ACC112 (cell line): ENCODE measurements around the gene TCEA2.

ENCODE experiments used
- H2AFZ ChIP-seq: fragments of 200-600 bp; sonication (generic); one replicate; pipeline ENCODE4 v1.6.0; 2017; ENCODE audit warnings: antibody characterized with exemption, low read length; ENCODE audit not compliant: unreplicated experiment
- H3K27ac ChIP-seq: fragments of 200-600 bp; sonication (generic); 2 replicates; pipeline ENCODE4 v1.5.1; 2014; ENCODE audit warnings: low read depth, mild to moderate bottlenecking, antibody characterized with exemption, low read length, moderate library complexity
- H3K27me3 ChIP-seq: fragments of 200-600 bp; sonication (generic); 2 replicates; pipeline ENCODE4 v1.6.1; 2014; ENCODE audit warnings: mild to moderate bottlenecking, antibody characterized with exemption, low read length, moderate library complexity, mixed read lengths; ENCODE audit not compliant: insufficient read depth
- H3K36me3 ChIP-seq: fragments of 200-600 bp; sonication (generic); 2 replicates; pipeline ENCODE4 v1.6.1; 2016; ENCODE audit warnings: mild to moderate bottlenecking, antibody characterized with exemption, low read length, moderate library complexity, mixed read lengths; ENCODE audit not compliant: insufficient read depth
- H3K4me1 ChIP-seq: fragments of 200-600 bp; sonication (generic); one replicate; pipeline ENCODE4 v1.6.1; 2016; ENCODE audit warnings: low read length, mixed read lengths; ENCODE audit not compliant: insufficient read depth, unreplicated experiment, control insufficient read depth
- H3K4me3 ChIP-seq: fragments of 200-600 bp; sonication (generic); 2 replicates; pipeline ENCODE4 v1.5.1; 2014; ENCODE audit warnings: mild to moderate bottlenecking, low read depth, low read length
- H3K79me2 ChIP-seq: fragments of 200-600 bp; sonication (generic); one replicate; pipeline ENCODE4 v1.6.0; 2016; ENCODE audit warnings: low read length; ENCODE audit not compliant: control insufficient read depth, unreplicated experiment, insufficient read depth

The TCEA2 gene

GRCh38 chr20:64067733-64068307 is 4.8 kb downstream of the TCEA2 start:
- peaks cover 26% of the 10 kb centered on the region for H3K4me1 ChIP-seq
- H3K79me2 ChIP-seq = peaks cover 6% of the 10 kb centered on the region
- H3K27ac ChIP-seq = no peak overlapping the region

GRCh38 chr20:64068386-64069208 is 5.6 kb downstream of the TCEA2 start:
- Histone ChIP-seq H2AFZ (no peak overlapping the region), H3K27me3 (no peaks in the 10 kb centered on the region), H3K36me3 (no peaks in the 10 kb centered on the region), H3K27ac (no peak overlapping the region), H3K4me3 (no peak overlapping the region), H3K79me2 (peaks cover under 1% of the 10 kb centered on the region), H3K4me1 (peaks cover 26% of the 10 kb centered on the region)

More at GRCh38 chr20:64067733-64068307, 4.8 kb downstream of the TCEA2 start:
- H2AFZ ChIP-seq = no peak overlapping the region
- no peaks in the 10 kb centered on the region for H3K36me3 ChIP-seq
- no peak overlapping the region for H3K4me3 ChIP-seq
- H3K27me3 ChIP-seq = no peaks in the 10 kb centered on the region

- no peaks in the 10 kb centered on the region for H3K79me2 ChIP-seq
- no peaks in the 10 kb centered on the region for H3K27me3 ChIP-seq
- H2AFZ ChIP-seq = no peak overlapping the region
- no peaks in the 10 kb centered on the region for H3K36me3 ChIP-seq
- H3K4me1 ChIP-seq = peaks cover 23% of the 10 kb centered on the region
- no peak overlapping the region for H3K4me3 ChIP-seq
- H3K27ac ChIP-seq = no peak overlapping the region
Measured at GRCh38 chr20:64069209-64069613, 6.2 kb downstream of the TCEA2 start.

GRCh38 chr20:64069614-64070243 is 6.7 kb downstream of the TCEA2 start:
- no peak overlapping the region for H3K27ac ChIP-seq
- H3K4me1 ChIP-seq = peaks cover 18% of the 10 kb centered on the region
- no peak overlapping the region for H3K4me3 ChIP-seq
- no peaks in the 10 kb centered on the region for H3K79me2 ChIP-seq
- no peak overlapping the region for H2AFZ ChIP-seq
- no peaks in the 10 kb centered on the region for H3K27me3 ChIP-seq
- no peaks in the 10 kb centered on the region for H3K36me3 ChIP-seq

GRCh38 chr20:64070244-64070993 is 7.4 kb downstream of the TCEA2 start:
- H3K27ac ChIP-seq = no peak overlapping the region

GRCh38 chr20:64071341-64072332 is 8.6 kb downstream of the TCEA2 start:
- Histone ChIP-seq H3K27ac (no peak overlapping the region), H3K79me2 (no peaks in the 10 kb centered on the region), H3K27me3 (no peaks in the 10 kb centered on the region), H2AFZ (no peak overlapping the region), H3K4me3 (no peak overlapping the region), H3K4me1 (no peaks in the 10 kb centered on the region), H3K36me3 (no peaks in the 10 kb centered on the region)

More at GRCh38 chr20:64070244-64070993, 7.4 kb downstream of the TCEA2 start:
- Histone ChIP-seq H3K4me3 (no peak overlapping the region), H3K36me3 (no peaks in the 10 kb centered on the region), H2AFZ (no peak overlapping the region), H3K4me1 (peaks cover 12% of the 10 kb centered on the region), H3K79me2 (no peaks in the 10 kb centered on the region), H3K27me3 (no peaks in the 10 kb centered on the region)

GRCh38 chr20:64072498-64073063 is 9.6 kb downstream of the TCEA2 start:
- Histone ChIP-seq H3K4me3 (no peak overlapping the region), H3K27me3 (no peaks in the 10 kb centered on the region), H3K4me1 (no peaks in the 10 kb centered on the region), H2AFZ (no peak overlapping the region), H3K36me3 (no peaks in the 10 kb centered on the region), H3K27ac (no peak overlapping the region), H3K79me2 (no peaks in the 10 kb centered on the region)

- H3K27ac ChIP-seq = no peak overlapping the region
- H3K79me2 ChIP-seq = peaks cover 5% of the 10 kb centered on the region
- H2AFZ ChIP-seq = no peak overlapping the region
- peaks cover 8% of the 10 kb centered on the region for H3K4me1 ChIP-seq
- no peak overlapping the region for H3K4me3 ChIP-seq
- no peaks in the 10 kb centered on the region for H3K36me3 ChIP-seq
- no peaks in the 10 kb centered on the region for H3K27me3 ChIP-seq
Measured at GRCh38 chr20:64073476-64074183, 10.6 kb downstream of the TCEA2 start.

GRCh38 chr20:64074184-64074789 is 11.3 kb downstream of the TCEA2 start:
- Histone ChIP-seq H3K4me1 (peaks cover 13% of the 10 kb centered on the region), H2AFZ (no peak overlapping the region), H3K79me2 (peaks cover 5% of the 10 kb centered on the region), H3K4me3 (no peak overlapping the region), H3K36me3 (no peaks in the 10 kb centered on the region), H3K27me3 (no peaks in the 10 kb centered on the region), H3K27ac (no peak overlapping the region)
